ENCODE data around the gene MBTPS1. TPM values are rescaled to one million over a fixed set of nuclear protein-coding genes. Genes with fewer than 3 reads are reported as not detected.

MBTPS1 gene
- total and polyA plus RNA-seq, 9 of the 15 experiments (the other 6 are each of a cell fraction or from before 2014, with no cell fraction given): 2.8 to 57.6 (median 43.8) TPM

GRCh38 chr16:84091460-84091859 lies 25.3 kb downstream of the MBTPS1 start:
- H2AFZ ChIP-seq (ENCODE audit: low read depth, low read length): no peak overlapping the region
- POLR2A ChIA-PET: interaction anchor here (0.6 to 1.2 kb wide), 3 partner anchors 12 to 25 kb away, joined by 3 read pairs; partner anchors contain the start of gene MBTPS1
- intact Hi-C loops (cut with micrococcal nuclease) (no loop called here), in situ Hi-C loops (cut with MboI) (no loop called here)
- no peak overlapping the region for H3K27ac ChIP-seq (ENCODE audit: extremely low read depth, low read depth, low read length)
- no peaks in the 10 kb centered on the region for H3K9me1 ChIP-seq (ENCODE audit: control insufficient read depth, insufficient read depth, low read length)
- BruUV-seq (replicated peaks): no TSS peak
- H3K9me3 ChIP-seq (replicated peaks; ENCODE audit: control insufficient read depth, insufficient read depth, low read depth, low read length): no peaks in the 10 kb centered on the region
- H3K27me3 ChIP-seq (ENCODE audit: control insufficient read depth in 2 of 2, insufficient read depth in 2 of 2, low read length in 2 of 2): no peaks in the 10 kb centered on the region
- CTCF ChIA-PET (ENCODE audit: low intra/inter-chr PET ratio): no interaction called here
- H3K4me1 ChIP-seq (replicated peaks in 1 of 2; ENCODE audit: control insufficient read depth in 2 of 2, insufficient read depth in 2 of 2, low read length in 2 of 2): peaks cover 0 to under 1% of the 10 kb centered on the region in 2 experiments; a peak in 2 of 5 replicates
- WGBS (ENCODE audit: insufficient coverage, low coverage, missing lambda C conversion rate): 84% methylated on average over 10 of the region's 10 CpGs
- TF ChIP-seq L3MBTL2 (IDR thresholded peaks at IDR 0.05) (no peak), MEIS2 (IDR thresholded peaks at IDR 0.05; ENCODE audit: partially characterized antibody) (peak; percentile 62), NR2C2 (CRISPR knock-in tag; IDR thresholded peaks at IDR 0.05) (no peak), NR2C2 (tag; IDR thresholded peaks at IDR 0.05) (peak; percentile 41; the same call in 1 of the 2 replicates), CXXC5 (CRISPR knock-in tag; IDR thresholded peaks at IDR 0.05) (peak; percentile 31; the same call in 1 of the 2 replicates), NFXL1 (CRISPR knock-in tag; IDR thresholded peaks at IDR 0.05) (no peak), TCF3 (CRISPR knock-in tag; IDR thresholded peaks at IDR 0.05) (0 out of 2 replicates have a peak, but pooled peaks have one; percentile 24), GABPA (tag; conservative IDR thresholded peaks at IDR 0.05; ENCODE audit: low read depth) (peak; percentile 38; the same call in 1 of the 2 replicates), CBFA2T3 (IDR thresholded peaks at IDR 0.05) (peak; percentile 20; the same call in 1 of the 2 replicates), CREM (IDR thresholded peaks at IDR 0.05; ENCODE audit: low read depth) (peak; percentile 12; the same call in 1 of the 2 replicates)
- TF ChIP-seq, protein P1, sequence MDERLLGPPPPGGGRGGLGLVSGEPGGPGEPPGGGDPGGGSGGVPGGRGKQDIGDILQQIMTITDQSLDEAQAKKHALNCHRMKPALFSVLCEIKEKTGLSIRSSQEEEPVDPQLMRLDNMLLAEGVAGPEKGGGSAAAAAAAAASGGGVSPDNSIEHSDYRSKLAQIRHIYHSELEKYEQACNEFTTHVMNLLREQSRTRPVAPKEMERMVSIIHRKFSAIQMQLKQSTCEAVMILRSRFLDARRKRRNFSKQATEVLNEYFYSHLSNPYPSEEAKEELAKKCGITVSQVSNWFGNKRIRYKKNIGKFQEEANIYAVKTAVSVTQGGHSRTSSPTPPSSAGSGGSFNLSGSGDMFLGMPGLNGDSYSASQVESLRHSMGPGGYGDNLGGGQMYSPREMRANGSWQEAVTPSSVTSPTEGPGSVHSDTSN (CRISPR knock-in tag; IDR thresholded peaks at IDR 0.05; ENCODE audit: low read depth): no peak
- TF ChIP-seq, protein P1 (tag; conservative IDR thresholded peaks at IDR 0.05; ENCODE audit: low read depth): peak; percentile 97
- H3K79me2 ChIP-seq (ENCODE audit: control insufficient read depth, insufficient read depth, low read length): no peaks in the 10 kb centered on the region
- no peak overlapping the region for H3K9ac ChIP-seq (ENCODE audit: insufficient read depth in 1 of 2, low read depth in 2 of 2, low read length in 2 of 2)
- DNase-seq (ENCODE audit: extremely low read depth in 1 of 4, low spot score in 3 of 4) (peak in 1 of 4 experiments; percentile 17), ATAC-seq (no peak), FAIRE-seq (no peak)
- H3K4me2 ChIP-seq (ENCODE audit: insufficient read depth, low read length): no peak overlapping the region
- H4K20me1 ChIP-seq (replicated peaks; ENCODE audit: control insufficient read depth, insufficient read depth, low read length): no peaks in the 10 kb centered on the region
- peaks cover 96% of the 10 kb centered on the region for H3K36me3 ChIP-seq (ENCODE audit: control insufficient read depth, insufficient read depth, low read length)
- H3K4me3 ChIP-seq: no peak overlapping the region
